ENCODE results near the gene RNF113A. TPM values are rescaled to one million over a fixed set of nuclear protein-coding genes. Genes with fewer than 3 reads are reported as not detected.

RNF113A gene
- total and polyA plus RNA-seq, 2 of the 8 experiments (the other 6 are each of a cell fraction or from before 2014, with no cell fraction given), result 10.3 to 14.2 TPM

GRCh38 chrX:119887721-119888425 lies 16.3 kb upstream of the RNF113A start:
- H3K9me3 ChIP-seq (ENCODE audit: insufficient read depth in 2 of 2, low read depth in 1 of 2, low read length in 1 of 2), result no peaks in the 10 kb centered on the region
- no peak overlapping the region for H2BK120ac ChIP-seq (replicated peaks; ENCODE audit: low read depth, low read length)
- no peak overlapping the region for H2AK5ac ChIP-seq (ENCODE audit: low read depth, low read length)
- H3K23me2 ChIP-seq (ENCODE audit: low read depth, low read length), result no peaks in the 10 kb centered on the region
- FAIRE-seq, result peak; percentile 86
- no peak overlapping the region for H3K18ac ChIP-seq (ENCODE audit: extremely low read depth, low read length)
- no peak overlapping the region for H3K56ac ChIP-seq (replicated peaks; ENCODE audit: insufficient read length, low read depth, low read length)
- WGBS, 2 experiments (ENCODE audit: extremely low coverage in 1 of 2, insufficient coverage in 1 of 2, insufficient read length in 1 of 2, insufficient replicate concordance in 2 of 2, low coverage in 1 of 2, low lambda C conversion rate in 2 of 2, missing lambda C conversion rate in 1 of 2), result 5% methylated on average over 7 of the region's 40 CpGs; no CpG with 5 or more reads in 1 of the 2 experiments
- ChIA-PET POLR2A (ENCODE audit: partially characterized antibody) (interaction anchor here (1.1 to 3.1 kb wide), 5 partner anchors 12 to 131 kb away, joined by 3 to 12 read pairs (median 5); partner anchors contain the start of genes NDUFA1, RNF113A, RPL39 and UPF3B), CTCF (ENCODE audit: partially characterized antibody) (interaction anchor here (0.5 to 2.3 kb wide), 13 partner anchors 9 to 1572 kb away, joined by 3 to 13 read pairs (median 3); partner anchors contain the start of genes NDUFA1, RNF113A and UPF3B)
- no peak overlapping the region for H2AFZ ChIP-seq (ENCODE audit: low read length)
- no peak overlapping the region for H2BK15ac ChIP-seq (ENCODE audit: low read length)
- H3K4ac ChIP-seq (replicated peaks; ENCODE audit: insufficient read length, low read depth, low read length), result no peak overlapping the region
- H2BK20ac ChIP-seq (ENCODE audit: low read length), result no peak overlapping the region
- H3K4me2 ChIP-seq (ENCODE audit: insufficient read depth in 1 of 2, low read depth in 2 of 2, low read length in 2 of 2), result peak overlapping the region; percentile 27 to 62
- H3K27me3 ChIP-seq (replicated peaks in 1 of 4; ENCODE audit: control insufficient read depth in 3 of 4, extremely low read depth in 1 of 4, insufficient read depth in 3 of 4, low read length in 3 of 4), result no peaks in the 10 kb centered on the region
- H2BK5ac ChIP-seq (ENCODE audit: low read depth, low read length), result no peak overlapping the region
- no peaks in the 10 kb centered on the region for H3K79me2 ChIP-seq (ENCODE audit: control insufficient read depth in 1 of 2, insufficient read depth in 2 of 2, low read length in 2 of 2)
- H3K9ac ChIP-seq (replicated peaks in 1 of 4; ENCODE audit: extremely low read depth in 1 of 4, low read depth in 3 of 4, low read length in 3 of 4), result no peak overlapping the region
- H3K4me1 ChIP-seq (replicated peaks in 1 of 4; ENCODE audit: control insufficient read depth in 3 of 4, insufficient read depth in 4 of 4, low read length in 3 of 4), result no peaks in the 10 kb centered on the region; a peak in 1 of 7 replicates
- no peak overlapping the region for H3K23ac ChIP-seq (ENCODE audit: insufficient read length)
- peak overlapping the region; percentile 57; the same call in 1 of the 2 replicates for H4K8ac ChIP-seq (ENCODE audit: extremely low read depth, insufficient read depth, low read length)
- H3K14ac ChIP-seq (ENCODE audit: insufficient read length), result no peak overlapping the region
- H3K27ac ChIP-seq (ENCODE audit: low read depth, low read length), result no peak overlapping the region
- no peaks in the 10 kb centered on the region for H3K36me3 ChIP-seq (ENCODE audit: control insufficient read depth in 2 of 4, insufficient read depth in 4 of 4, low read length in 3 of 4)
- H3K4me3 ChIP-seq (ENCODE audit: extremely low read depth in 1 of 4, insufficient read depth in 2 of 4, low read depth in 3 of 4, low read length in 4 of 4), result peak overlapping the region; percentile 47 to 65 (median 52)
- no peak overlapping the region for H4K91ac ChIP-seq (replicated peaks; ENCODE audit: insufficient read length, low read length)
- no peak overlapping the region for H2BK12ac ChIP-seq (ENCODE audit: low read depth, low read length)
- no peaks in the 10 kb centered on the region for H4K20me1 ChIP-seq (replicated peaks in 1 of 2; ENCODE audit: control insufficient read depth in 1 of 2, insufficient read depth in 2 of 2, low read length in 2 of 2)
- H3K79me1 ChIP-seq (ENCODE audit: low read depth, low read length), result no peaks in the 10 kb centered on the region
- peak; percentile 53 to 82 for DNase-seq (ENCODE audit: low read depth in 1 of 2, low spot score in 2 of 2)
- no peak overlapping the region for H4K5ac ChIP-seq (ENCODE audit: insufficient read length, low read depth, low read length)
- TF ChIP-seq RFX5 (IDR thresholded peaks at IDR 0.05; ENCODE audit: borderline replicate concordance, low read depth, low read length) (no peak), EZH2 (IDR thresholded peaks at IDR 0.05; ENCODE audit: low read depth, low read length, severe bottlenecking) (no peak), RBBP5 (IDR thresholded peaks at IDR 0.05; ENCODE audit: borderline replicate concordance, low read depth, low read length) (no peak), HDAC2 (IDR thresholded peaks at IDR 0.05; ENCODE audit: borderline replicate concordance in 1 of 2, low read depth in 2 of 2, low read length in 2 of 2) (no peak), POLR2AphosphoS5 (IDR thresholded peaks at IDR 0.05; ENCODE audit: low read depth, low read length) (peak; percentile 13; the same call in 1 of the 2 replicates), POU5F1 (IDR thresholded peaks at IDR 0.05; ENCODE audit: low read depth, low read length) (no peak), CTCF (IDR thresholded peaks at IDR 0.05; ENCODE audit: control extremely low read depth in 1 of 3, insufficient read depth in 1 of 3, low read depth in 1 of 3, low read length in 3 of 3) (peak; percentile 65 to 81 (median 80)), JUND (IDR thresholded peaks at IDR 0.05; ENCODE audit: low read length) (no peak), TAF1 (IDR thresholded peaks at IDR 0.05; ENCODE audit: low read depth, low read length) (no peak)

All from H1 (cell line).